ENCODE results near the gene C1orf226.

C1orf226 gene

GRCh38 chr1:162364498-162364897 lies 17.0 kb upstream of the C1orf226 start:
- TF ChIP-seq TCF12 (IDR thresholded peaks at IDR 0.05; ENCODE audit: low read depth) (no peak), CREB1 (IDR thresholded peaks at IDR 0.05; ENCODE audit: low read depth) (no peak), YY1 (IDR thresholded peaks at IDR 0.05; ENCODE audit: low read depth) (no peak), EGR1 (IDR thresholded peaks at IDR 0.05) (no peak), NFIC (IDR thresholded peaks at IDR 0.05) (no peak), CEBPB (IDR thresholded peaks at IDR 0.05) (no peak), EP300 (IDR thresholded peaks at IDR 0.05; ENCODE audit: borderline replicate concordance) (no peak), ZBTB7A (IDR thresholded peaks at IDR 0.05; ENCODE audit: low read depth) (no peak), RAD21 (IDR thresholded peaks at IDR 0.05; ENCODE audit: low read depth) (no peak), TAF1 (IDR thresholded peaks at IDR 0.05; ENCODE audit: low read depth) (no peak), TEAD4 (IDR thresholded peaks at IDR 0.05) (no peak), FOXM1 (IDR thresholded peaks at IDR 0.05; ENCODE audit: borderline replicate concordance, low read depth) (no peak)
- TF ChIP-seq, protein P1, sequence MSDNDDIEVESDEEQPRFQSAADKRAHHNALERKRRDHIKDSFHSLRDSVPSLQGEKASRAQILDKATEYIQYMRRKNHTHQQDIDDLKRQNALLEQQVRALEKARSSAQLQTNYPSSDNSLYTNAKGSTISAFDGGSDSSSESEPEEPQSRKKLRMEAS (IDR thresholded peaks at IDR 0.05), result no peak
- TF ChIP-seq, protein P2, sequence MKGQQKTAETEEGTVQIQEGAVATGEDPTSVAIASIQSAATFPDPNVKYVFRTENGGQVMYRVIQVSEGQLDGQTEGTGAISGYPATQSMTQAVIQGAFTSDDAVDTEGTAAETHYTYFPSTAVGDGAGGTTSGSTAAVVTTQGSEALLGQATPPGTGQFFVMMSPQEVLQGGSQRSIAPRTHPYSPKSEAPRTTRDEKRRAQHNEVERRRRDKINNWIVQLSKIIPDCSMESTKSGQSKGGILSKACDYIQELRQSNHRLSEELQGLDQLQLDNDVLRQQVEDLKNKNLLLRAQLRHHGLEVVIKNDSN (IDR thresholded peaks at IDR 0.05), result no peak
- TF ChIP-seq, protein P3, sequence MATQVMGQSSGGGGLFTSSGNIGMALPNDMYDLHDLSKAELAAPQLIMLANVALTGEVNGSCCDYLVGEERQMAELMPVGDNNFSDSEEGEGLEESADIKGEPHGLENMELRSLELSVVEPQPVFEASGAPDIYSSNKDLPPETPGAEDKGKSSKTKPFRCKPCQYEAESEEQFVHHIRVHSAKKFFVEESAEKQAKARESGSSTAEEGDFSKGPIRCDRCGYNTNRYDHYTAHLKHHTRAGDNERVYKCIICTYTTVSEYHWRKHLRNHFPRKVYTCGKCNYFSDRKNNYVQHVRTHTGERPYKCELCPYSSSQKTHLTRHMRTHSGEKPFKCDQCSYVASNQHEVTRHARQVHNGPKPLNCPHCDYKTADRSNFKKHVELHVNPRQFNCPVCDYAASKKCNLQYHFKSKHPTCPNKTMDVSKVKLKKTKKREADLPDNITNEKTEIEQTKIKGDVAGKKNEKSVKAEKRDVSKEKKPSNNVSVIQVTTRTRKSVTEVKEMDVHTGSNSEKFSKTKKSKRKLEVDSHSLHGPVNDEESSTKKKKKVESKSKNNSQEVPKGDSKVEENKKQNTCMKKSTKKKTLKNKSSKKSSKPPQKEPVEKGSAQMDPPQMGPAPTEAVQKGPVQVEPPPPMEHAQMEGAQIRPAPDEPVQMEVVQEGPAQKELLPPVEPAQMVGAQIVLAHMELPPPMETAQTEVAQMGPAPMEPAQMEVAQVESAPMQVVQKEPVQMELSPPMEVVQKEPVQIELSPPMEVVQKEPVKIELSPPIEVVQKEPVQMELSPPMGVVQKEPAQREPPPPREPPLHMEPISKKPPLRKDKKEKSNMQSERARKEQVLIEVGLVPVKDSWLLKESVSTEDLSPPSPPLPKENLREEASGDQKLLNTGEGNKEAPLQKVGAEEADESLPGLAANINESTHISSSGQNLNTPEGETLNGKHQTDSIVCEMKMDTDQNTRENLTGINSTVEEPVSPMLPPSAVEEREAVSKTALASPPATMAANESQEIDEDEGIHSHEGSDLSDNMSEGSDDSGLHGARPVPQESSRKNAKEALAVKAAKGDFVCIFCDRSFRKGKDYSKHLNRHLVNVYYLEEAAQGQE (IDR thresholded peaks at IDR 0.05; ENCODE audit: low read depth), result no peak

GRCh38 chr1:162365284-162366020 lies 16.1 kb upstream of the C1orf226 start:
- TF ChIP-seq, protein P2 (IDR thresholded peaks at IDR 0.05), result no peak
- no peak for TF ChIP-seq TCF12 (IDR thresholded peaks at IDR 0.05; ENCODE audit: low read depth)
- no peak for TF ChIP-seq CREB1 (IDR thresholded peaks at IDR 0.05; ENCODE audit: low read depth)

GRCh38 chr1:162366149-162366548 lies 15.4 kb upstream of the C1orf226 start:
- TF ChIP-seq, protein P1 (IDR thresholded peaks at IDR 0.05), result no peak
- TF ChIP-seq NFIC (IDR thresholded peaks at IDR 0.05) (no peak), TAF1 (IDR thresholded peaks at IDR 0.05; ENCODE audit: low read depth) (no peak), CEBPB (IDR thresholded peaks at IDR 0.05) (no peak), TEAD4 (IDR thresholded peaks at IDR 0.05) (no peak)
- TF ChIP-seq, protein P3 (IDR thresholded peaks at IDR 0.05; ENCODE audit: low read depth), result no peak

GRCh38 chr1:162366671-162367070 lies 14.9 kb upstream of the C1orf226 start:
- TF ChIP-seq TEAD4 (IDR thresholded peaks at IDR 0.05) (no peak), CEBPB (IDR thresholded peaks at IDR 0.05) (no peak)

GRCh38 chr1:162367073-162367472 lies 14.5 kb upstream of the C1orf226 start:
- TF ChIP-seq FOXM1 (IDR thresholded peaks at IDR 0.05; ENCODE audit: borderline replicate concordance, low read depth), result no peak

DNA sequence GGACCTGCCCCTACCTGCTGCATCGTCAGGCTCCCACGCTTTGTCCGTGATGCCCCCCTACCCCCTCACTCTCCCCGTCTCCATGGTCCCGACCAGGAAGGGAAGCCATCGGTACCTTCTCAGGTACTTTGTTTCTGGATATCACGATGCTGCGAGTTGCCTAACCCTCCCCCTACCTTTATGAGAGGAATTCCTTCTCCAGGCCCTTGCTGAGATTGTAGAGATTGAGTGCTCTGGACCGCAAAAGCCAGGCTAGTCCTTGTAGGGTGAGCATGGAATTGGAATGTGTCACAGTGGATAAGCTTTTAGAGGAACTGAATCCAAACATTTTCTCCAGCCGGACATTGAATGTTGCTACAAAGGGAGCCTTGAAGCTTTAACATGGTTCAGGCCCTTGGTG lies 13.8 kb upstream of the C1orf226 start:
- TF ChIP-seq TAF1 (IDR thresholded peaks at IDR 0.05; ENCODE audit: low read depth), result no peak
- no peak for TF ChIP-seq TCF12 (IDR thresholded peaks at IDR 0.05; ENCODE audit: low read depth)
- no peak for TF ChIP-seq NFIC (IDR thresholded peaks at IDR 0.05)
- no peak for TF ChIP-seq EGR1 (IDR thresholded peaks at IDR 0.05)
- no peak for TF ChIP-seq YY1 (IDR thresholded peaks at IDR 0.05; ENCODE audit: low read depth)
- TF ChIP-seq EP300 (IDR thresholded peaks at IDR 0.05; ENCODE audit: borderline replicate concordance), result no peak
- TF ChIP-seq CREB1 (IDR thresholded peaks at IDR 0.05; ENCODE audit: low read depth), result no peak
- TF ChIP-seq, protein P2 (IDR thresholded peaks at IDR 0.05), result no peak
